ENCODE measurements around the gene LORICRIN.

LORICRIN gene

DNA sequence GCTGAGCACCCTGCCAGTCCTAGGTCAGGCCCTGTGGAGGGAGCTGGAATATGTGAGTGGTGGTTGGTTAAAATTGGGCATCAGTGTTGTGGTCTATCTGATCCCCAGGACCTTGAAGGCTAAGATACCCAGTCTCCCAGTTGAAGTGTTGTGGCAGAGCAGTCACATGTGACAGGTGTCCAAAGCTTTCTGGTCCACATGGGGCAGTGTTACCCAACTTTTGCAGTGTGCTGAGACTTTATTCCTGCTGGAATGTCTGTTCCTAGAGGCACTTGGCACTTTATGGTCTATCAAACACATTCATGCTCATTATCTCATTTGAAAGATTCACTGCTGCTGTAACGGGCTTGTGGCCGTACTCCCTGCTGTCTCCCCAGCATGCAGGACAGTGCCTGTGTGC is 21.0 kb upstream of the LORICRIN start:
- Histone ChIP-seq H3K36me3 (ENCODE audit: control insufficient read depth in 2 of 2, insufficient read depth in 1 of 2, low read length in 2 of 2) (no peaks in the 10 kb centered on the region), H3K27ac (ENCODE audit: extremely low read depth, low read depth, low read length) (no peak overlapping the region), H3K4me1 (ENCODE audit: control insufficient read depth, insufficient read depth, low read length) (no peaks in the 10 kb centered on the region), H3K4me3 (ENCODE audit: low read depth, low read length) (no peak overlapping the region), H3K9me3 (ENCODE audit: control insufficient read depth, insufficient read depth, low read depth, low read length) (no peaks in the 10 kb centered on the region)
- TF ChIP-seq, protein P1, sequence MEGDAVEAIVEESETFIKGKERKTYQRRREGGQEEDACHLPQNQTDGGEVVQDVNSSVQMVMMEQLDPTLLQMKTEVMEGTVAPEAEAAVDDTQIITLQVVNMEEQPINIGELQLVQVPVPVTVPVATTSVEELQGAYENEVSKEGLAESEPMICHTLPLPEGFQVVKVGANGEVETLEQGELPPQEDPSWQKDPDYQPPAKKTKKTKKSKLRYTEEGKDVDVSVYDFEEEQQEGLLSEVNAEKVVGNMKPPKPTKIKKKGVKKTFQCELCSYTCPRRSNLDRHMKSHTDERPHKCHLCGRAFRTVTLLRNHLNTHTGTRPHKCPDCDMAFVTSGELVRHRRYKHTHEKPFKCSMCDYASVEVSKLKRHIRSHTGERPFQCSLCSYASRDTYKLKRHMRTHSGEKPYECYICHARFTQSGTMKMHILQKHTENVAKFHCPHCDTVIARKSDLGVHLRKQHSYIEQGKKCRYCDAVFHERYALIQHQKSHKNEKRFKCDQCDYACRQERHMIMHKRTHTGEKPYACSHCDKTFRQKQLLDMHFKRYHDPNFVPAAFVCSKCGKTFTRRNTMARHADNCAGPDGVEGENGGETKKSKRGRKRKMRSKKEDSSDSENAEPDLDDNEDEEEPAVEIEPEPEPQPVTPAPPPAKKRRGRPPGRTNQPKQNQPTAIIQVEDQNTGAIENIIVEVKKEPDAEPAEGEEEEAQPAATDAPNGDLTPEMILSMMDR (tag by site-specific recombination; IDR thresholded peaks at IDR 0.05): peak; percentile 45; the same call in 1 of the 2 replicates
- TF ChIP-seq ZNF366 (tag by site-specific recombination; conservative IDR thresholded peaks at IDR 0.05): no peak
- POLR2A ChIA-PET: no interaction called here
- CTCF ChIA-PET: interaction anchor here (0.5 to 1.9 kb wide), 7 partner anchors 10 to 1680 kb away, joined by 3 to 13 read pairs (median 3); no protein-coding TSS in a partner anchor

GRCh38 chr1:153242160-153242559 is 17.3 kb upstream of the LORICRIN start:
- Histone ChIP-seq H3K9me3 (ENCODE audit: control insufficient read depth, insufficient read depth, low read depth, low read length) (no peaks in the 10 kb centered on the region), H3K27ac (ENCODE audit: extremely low read depth, low read depth, low read length) (no peak overlapping the region), H3K4me1 (ENCODE audit: control insufficient read depth, insufficient read depth, low read length) (no peaks in the 10 kb centered on the region), H3K4me3 (ENCODE audit: low read depth, low read length) (no peak overlapping the region), H3K36me3 (ENCODE audit: control insufficient read depth in 2 of 2, insufficient read depth in 1 of 2, low read length in 2 of 2) (no peaks in the 10 kb centered on the region)
- ChIA-PET CTCF (interaction anchor here (0.6 to 1.3 kb wide), 2 partner anchors 21 to 36 kb away, joined by 3 to 6 read pairs; no protein-coding TSS in a partner anchor), POLR2A (no interaction called here)
- TF ChIP-seq ZNF266 (tag by site-specific recombination; IDR thresholded peaks at IDR 0.05; ENCODE audit: low read depth): no peak
- no peak for TF ChIP-seq ZNF366 (tag by site-specific recombination; conservative IDR thresholded peaks at IDR 0.05)
- TF ChIP-seq ZBTB10 (tag by site-specific recombination; IDR thresholded peaks at IDR 0.05): no peak
- no peak for TF ChIP-seq SP2 (tag by site-specific recombination; IDR thresholded peaks at IDR 0.05)
- TF ChIP-seq ZNF239 (tag by site-specific recombination; IDR thresholded peaks at IDR 0.05): no peak
- TF ChIP-seq ZBTB48 (tag by site-specific recombination; IDR thresholded peaks at IDR 0.05): no peak
- TF ChIP-seq ZNF548 (tag by site-specific recombination; IDR thresholded peaks at IDR 0.05): no peak
- TF ChIP-seq, protein P2, sequence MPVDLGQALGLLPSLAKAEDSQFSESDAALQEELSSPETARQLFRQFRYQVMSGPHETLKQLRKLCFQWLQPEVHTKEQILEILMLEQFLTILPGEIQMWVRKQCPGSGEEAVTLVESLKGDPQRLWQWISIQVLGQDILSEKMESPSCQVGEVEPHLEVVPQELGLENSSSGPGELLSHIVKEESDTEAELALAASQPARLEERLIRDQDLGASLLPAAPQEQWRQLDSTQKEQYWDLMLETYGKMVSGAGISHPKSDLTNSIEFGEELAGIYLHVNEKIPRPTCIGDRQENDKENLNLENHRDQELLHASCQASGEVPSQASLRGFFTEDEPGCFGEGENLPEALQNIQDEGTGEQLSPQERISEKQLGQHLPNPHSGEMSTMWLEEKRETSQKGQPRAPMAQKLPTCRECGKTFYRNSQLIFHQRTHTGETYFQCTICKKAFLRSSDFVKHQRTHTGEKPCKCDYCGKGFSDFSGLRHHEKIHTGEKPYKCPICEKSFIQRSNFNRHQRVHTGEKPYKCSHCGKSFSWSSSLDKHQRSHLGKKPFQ (tag by site-specific recombination; IDR thresholded peaks at IDR 0.05): no peak
- no peak for TF ChIP-seq KLF8 (tag by site-specific recombination; IDR thresholded peaks at IDR 0.05)
- TF ChIP-seq ZNF138 (tag by site-specific recombination; IDR thresholded peaks at IDR 0.05; ENCODE audit: borderline replicate concordance): no peak
- no peak for TF ChIP-seq ZNF202 (tag by site-specific recombination; IDR thresholded peaks at IDR 0.05; ENCODE audit: borderline replicate concordance)
- no peak for TF ChIP-seq ZBTB8A (tag by site-specific recombination; IDR thresholded peaks at IDR 0.05)
- no peak for TF ChIP-seq ZEB2 (tag by site-specific recombination; IDR thresholded peaks at IDR 0.05)

- H3K4me3 ChIP-seq (ENCODE audit: low read depth, low read length): no peak overlapping the region
- no peak overlapping the region for H3K27ac ChIP-seq (ENCODE audit: extremely low read depth, low read depth, low read length)
- CTCF ChIA-PET: interaction anchor here (0.8 kb wide), 1 partner anchor 17 kb away, joined by 4 read pairs; no protein-coding TSS in a partner anchor
- H3K9me3 ChIP-seq (ENCODE audit: control insufficient read depth, insufficient read depth, low read depth, low read length): no peaks in the 10 kb centered on the region
- H3K36me3 ChIP-seq (ENCODE audit: control insufficient read depth in 2 of 2, insufficient read depth in 1 of 2, low read length in 2 of 2): no peaks in the 10 kb centered on the region
- POLR2A ChIA-PET: no interaction called here
- H3K4me1 ChIP-seq (ENCODE audit: control insufficient read depth, insufficient read depth, low read length): no peaks in the 10 kb centered on the region
- TF ChIP-seq ZNF174 (tag by site-specific recombination; IDR thresholded peaks at IDR 0.05) (no peak), ZNF2 (tag by site-specific recombination; IDR thresholded peaks at IDR 0.05) (no peak), SP2 (tag by site-specific recombination; IDR thresholded peaks at IDR 0.05) (no peak), GFI1B (tag by site-specific recombination; IDR thresholded peaks at IDR 0.05) (no peak), ZSCAN5A (tag by site-specific recombination; IDR thresholded peaks at IDR 0.05) (no peak), ZNF169 (tag by site-specific recombination; IDR thresholded peaks at IDR 0.05) (no peak), MZF1 (tag by site-specific recombination; IDR thresholded peaks at IDR 0.05; ENCODE audit: borderline replicate concordance) (no peak)
- TF ChIP-seq, protein P3, sequence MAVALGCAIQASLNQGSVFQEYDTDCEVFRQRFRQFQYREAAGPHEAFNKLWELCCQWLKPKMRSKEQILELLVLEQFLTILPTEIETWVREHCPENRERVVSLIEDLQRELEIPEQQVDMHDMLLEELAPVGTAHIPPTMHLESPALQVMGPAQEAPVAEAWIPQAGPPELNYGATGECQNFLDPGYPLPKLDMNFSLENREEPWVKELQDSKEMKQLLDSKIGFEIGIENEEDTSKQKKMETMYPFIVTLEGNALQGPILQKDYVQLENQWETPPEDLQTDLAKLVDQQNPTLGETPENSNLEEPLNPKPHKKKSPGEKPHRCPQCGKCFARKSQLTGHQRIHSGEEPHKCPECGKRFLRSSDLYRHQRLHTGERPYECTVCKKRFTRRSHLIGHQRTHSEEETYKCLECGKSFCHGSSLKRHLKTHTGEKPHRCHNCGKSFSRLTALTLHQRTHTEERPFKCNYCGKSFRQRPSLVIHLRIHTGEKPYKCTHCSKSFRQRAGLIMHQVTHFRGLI (tag by site-specific recombination; IDR thresholded peaks at IDR 0.05): no peak
These were observed 14.0 kb upstream of the LORICRIN start for GRCh38 chr1:153245466-153245865.

All from HEK293 (cell line).